Stimulated activated CD4-positive, alpha-beta T cell treated with anti-CD3 and anti-CD28 coated beads, Interleukin-4, amount 100 ng/mL, for 48 hours (primary cell): Measurements from ENCODE around the gene ZBTB32.

Source experiments
- DNase-seq, 2 donors: peaks; one replicate each; pipeline ENCODE4 v3.0.0-alpha.2; 2020; ENCODE audit warnings: low read depth in 2 of 2

The ZBTB32 gene

DNA sequence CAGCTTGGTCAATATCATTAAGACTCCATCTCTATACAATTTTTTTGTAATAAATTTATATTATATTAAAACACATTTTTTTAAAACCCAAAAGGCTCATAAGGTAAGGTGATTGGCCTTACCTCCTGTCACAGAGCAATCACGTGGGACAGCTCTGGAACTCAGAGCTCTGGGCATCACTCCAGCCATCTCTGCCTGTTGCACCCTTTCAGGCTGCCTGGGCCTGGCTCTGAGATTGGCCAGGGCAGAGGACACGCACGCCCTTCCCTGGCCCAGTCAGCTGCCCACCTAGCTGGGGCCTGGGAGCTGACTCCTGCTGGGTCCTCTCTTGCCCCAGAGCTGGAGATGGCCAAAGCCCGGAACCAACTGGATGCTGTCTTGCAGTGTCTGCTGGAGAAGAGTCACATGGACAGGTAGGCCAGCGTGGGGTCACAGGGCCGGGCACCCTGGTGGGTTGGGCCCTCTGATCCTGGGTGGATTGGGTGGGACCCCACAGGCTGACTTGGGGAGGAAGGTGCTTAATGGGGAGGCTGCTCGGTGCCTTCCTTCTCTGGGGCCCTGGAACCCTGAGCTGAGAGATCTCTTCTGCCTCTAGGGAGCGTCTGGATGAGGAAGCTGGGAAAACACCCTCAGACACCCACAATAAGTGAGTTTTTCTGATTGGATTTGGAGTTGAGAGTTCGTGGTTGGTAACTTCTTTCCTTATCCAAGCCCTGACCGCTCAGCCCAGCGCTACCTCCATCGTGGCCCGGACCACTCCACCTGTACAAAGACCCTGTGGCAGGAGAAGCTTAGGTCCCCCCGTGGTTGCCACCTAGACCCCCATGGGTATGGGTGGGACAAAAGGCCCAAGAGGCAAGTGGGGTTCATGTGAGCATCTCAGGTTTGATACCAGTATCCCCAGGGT is 47.7 kb downstream of the ZBTB32 start:
- DNase-seq = no peak

DNA sequence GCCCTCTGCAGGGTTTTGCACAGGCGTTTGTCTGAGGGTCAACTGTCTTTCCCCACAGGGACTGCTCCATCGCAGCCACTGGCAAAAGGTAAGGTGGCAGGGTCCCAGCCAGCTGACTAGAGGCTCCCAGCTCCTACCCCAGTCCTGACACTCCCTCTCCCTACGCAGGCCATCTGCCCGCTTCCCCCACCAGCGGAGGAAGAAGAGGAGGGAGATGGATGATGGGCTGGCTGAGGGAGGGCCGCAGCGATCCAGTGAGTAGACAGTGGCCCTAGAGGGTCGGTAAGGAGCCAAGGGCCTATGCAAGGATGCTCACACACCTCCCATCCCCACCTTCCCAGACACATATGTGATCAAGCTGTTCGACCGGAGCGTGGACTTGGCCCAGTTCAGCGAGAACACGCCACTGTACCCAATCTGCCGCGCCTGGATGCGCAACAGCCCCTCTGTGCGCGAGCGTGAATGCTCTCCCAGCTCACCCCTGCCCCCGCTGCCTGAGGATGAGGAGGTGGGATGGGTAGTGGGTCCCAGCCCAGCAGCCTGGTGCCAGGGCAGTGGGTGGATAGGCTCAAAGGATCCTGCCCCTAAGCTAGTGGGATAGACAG is 48.5 kb downstream of the ZBTB32 start:
- no peak for DNase-seq

- DNase-seq = no peak
Measured at GRCh38 chr19:35753634-35754369, 49.4 kb downstream of the ZBTB32 start.

GRCh38 chr19:35754370-35755130 is 50.2 kb downstream of the ZBTB32 start:
- no peak for DNase-seq

DNA sequence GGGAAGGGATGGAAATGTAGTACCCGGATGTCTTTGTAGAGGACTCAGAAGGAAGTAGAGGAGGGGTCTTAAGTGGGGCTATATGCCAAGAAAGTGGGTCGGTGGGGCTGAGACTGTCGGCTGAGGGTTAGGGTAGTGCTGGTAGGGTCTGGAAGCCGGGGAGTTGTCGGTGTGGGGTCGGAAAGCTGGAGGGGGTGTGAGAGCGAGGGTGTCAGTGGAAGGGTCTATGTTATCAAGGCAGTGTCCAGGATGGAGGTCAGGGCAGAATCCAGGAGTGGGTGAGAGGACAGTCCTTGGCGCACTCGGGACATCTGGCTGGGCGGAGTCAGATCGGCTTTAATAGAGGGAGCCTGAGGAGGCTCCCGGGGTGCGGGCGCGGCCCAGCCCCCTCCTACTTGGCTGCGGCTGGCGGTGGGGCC is 50.8 kb downstream of the ZBTB32 start:
- DNase-seq = no peak

- DNase-seq = peak; percentile 40 to 43
Measured at GRCh38 chr19:35755550-35756376, 51.4 kb downstream of the ZBTB32 start.

GRCh38 chr19:35756377-35757230 is 52.2 kb downstream of the ZBTB32 start, which contains the start of gene HSPB6:
Gene HSPB6 (minus strand): TSS chr19:35757029. CDS start chr19:35757008, 21 bp downstream.
- DNase-seq = no peak

DNA sequence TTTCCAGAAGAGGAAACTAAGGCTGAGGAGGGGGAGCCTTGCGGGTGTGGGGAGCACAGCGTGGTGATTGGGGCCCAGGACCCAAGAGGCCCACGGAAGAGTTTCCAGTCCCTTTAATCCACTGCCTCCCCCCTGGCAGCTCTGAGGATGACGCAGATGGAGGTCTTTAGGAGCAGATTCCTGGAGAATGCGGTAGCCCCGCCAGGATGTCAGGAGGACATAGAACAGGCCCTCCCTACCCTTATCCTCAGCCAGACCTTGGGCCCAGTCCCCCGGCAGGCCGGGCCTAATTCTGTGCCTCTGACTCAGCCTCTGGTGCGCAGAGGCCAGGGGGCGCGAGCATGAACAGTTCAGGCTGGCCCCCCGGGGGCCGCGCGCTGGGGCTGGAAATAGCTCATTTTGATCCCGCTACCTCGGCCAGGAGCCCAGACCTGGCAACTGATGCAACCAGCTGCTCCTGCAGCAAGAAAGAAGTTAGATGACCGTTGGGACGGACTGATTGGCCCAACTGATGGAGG is 52.9 kb downstream of the ZBTB32 start:
- peak in 1 of 2 donors; percentile 17 for DNase-seq

- DNase-seq = peak; percentile 97
Measured at GRCh38 chr19:35757749-35758608, 53.6 kb downstream of the ZBTB32 start, which contains the start of gene PROSER3. Gene PROSER3 (plus strand): TSS chr19:35758176. CDS start chr19:35758216, 40 bp downstream.

DNA sequence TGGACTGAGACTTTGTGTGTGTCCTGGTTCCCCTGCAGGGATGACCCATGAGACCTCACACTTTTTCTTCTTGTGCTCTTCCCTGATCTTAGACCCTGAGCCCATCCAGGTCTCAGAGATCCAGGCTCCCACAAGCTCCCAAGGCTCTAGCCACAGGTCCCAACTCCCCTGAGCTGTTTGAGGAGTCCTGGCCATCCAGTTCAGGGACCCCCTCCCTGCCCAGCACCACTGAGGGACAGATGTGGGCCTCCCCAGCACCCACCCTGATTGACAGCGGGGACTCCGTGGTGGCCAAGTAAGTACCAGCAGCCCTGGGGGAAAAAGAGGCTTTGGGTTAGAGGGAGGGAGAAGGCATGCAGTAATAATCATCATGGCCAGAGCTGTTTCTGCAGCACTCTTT is 55.3 kb downstream of the ZBTB32 start:
- DNase-seq = no peak

DNA sequence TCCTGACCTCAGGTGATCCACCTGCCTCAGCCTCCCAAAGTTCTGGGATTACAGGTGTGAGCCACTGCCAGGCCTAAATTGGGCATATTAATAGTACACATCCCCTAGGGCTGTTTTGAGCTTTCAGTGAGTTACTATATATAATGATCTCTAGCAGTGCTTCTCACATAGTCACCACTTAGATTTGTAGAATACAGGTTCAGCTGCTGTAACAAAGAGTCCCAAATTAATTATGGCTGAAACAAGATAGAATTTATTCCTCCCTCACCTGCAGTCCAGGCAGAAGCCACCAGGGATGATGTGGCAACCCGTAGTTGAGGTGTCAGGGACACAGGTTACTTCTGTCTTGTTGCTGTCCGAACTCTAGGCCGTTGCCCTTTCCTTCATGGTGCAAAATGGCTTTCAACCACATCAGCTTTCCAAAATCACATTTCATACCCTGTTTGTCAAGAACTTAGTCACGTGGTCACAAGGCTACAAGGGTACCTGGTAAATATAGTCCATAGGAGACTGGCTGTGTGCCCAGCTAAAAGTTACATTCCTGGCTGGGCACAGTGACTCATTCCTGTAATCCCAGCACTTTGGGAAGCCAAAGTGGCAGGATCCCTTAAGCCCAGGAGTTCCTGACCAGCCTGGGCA is 56.5 kb downstream of the ZBTB32 start:
- DNase-seq = no peak

DNA sequence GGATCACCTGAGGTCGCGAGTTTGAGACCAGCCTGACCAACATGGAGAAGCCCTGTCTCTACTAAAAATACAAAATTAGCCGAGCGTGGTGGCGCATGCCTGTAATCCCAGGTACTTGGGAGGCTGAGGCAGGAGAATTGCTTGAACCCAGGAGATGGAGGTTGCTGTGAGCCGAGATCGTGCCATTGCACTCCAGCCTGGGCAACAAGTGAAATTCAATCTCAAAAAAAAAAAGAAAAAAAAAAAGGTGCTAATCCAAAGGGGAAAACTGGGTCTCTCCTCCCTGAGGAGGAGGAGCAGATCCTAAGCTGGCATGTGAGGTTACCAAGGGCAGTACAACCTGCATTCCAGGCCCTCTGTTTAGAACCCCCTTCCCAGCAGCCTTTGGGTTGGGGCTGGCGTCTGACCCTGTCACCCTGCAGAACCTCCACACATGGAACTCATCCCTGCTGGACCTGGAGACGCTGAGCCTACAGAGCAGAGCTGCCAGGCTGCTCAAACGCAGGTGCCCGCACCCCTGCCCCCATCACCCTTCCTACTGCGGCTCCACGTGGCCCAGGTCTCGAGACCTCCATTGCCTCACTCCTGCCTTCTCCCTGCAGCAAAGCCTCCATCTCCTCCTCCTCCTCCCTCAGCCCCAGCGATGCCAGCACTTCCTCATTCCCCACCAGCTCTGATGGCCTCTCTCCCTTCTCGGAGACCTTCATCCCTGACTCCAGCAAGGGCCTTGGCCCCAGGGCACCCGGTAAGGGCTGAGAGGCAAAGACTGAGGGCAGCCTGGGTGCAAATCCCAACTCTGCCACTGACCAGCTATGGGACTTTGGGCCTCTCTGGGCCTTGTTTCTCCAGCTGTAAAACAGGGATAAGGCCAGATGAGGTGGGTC is 60.3 kb downstream of the ZBTB32 start:
- DNase-seq = no peak
